Dendritic cell treated with granulocyte-macrophage colony-stimulating factor and Interleukin-4, amounts not matched to agents 40 ng/mL and 50 ng/mL, for 4 days (primary cell): ENCODE measurements around the gene GPX5.

Source experiments
- H3K27ac Mint-ChIP-seq: one replicate; pipeline ENCODE4 v1.8.0; 2022; ENCODE audit warnings: mild to moderate bottlenecking, mixed read lengths
- H3K27me3 Mint-ChIP-seq: one replicate; pipeline ENCODE4 v1.8.0; 2022; ENCODE audit warnings: mild to moderate bottlenecking, mixed read lengths
- H3K36me3 Mint-ChIP-seq: one replicate; pipeline ENCODE4 v1.8.0; 2022; ENCODE audit warnings: low read depth, mixed read lengths
- H3K4me1 Mint-ChIP-seq: one replicate; pipeline ENCODE4 v1.8.0; 2022; ENCODE audit warnings: low read depth, mixed read lengths
- H3K4me3 Mint-ChIP-seq: one replicate; pipeline ENCODE4 v1.8.0; 2022; ENCODE audit warnings: mild to moderate bottlenecking, moderate library complexity, mixed read lengths
- H3K9me3 Mint-ChIP-seq: one replicate; pipeline ENCODE4 v1.8.0; 2022; ENCODE audit warnings: mixed read lengths
- intact Hi-C: fragments of 100-400 bp; cut with micrococcal nuclease; formaldehyde crosslinking; loops from one replicate; pipeline ENCODE4 v1.15.0; 2022

GPX5 gene

DNA sequence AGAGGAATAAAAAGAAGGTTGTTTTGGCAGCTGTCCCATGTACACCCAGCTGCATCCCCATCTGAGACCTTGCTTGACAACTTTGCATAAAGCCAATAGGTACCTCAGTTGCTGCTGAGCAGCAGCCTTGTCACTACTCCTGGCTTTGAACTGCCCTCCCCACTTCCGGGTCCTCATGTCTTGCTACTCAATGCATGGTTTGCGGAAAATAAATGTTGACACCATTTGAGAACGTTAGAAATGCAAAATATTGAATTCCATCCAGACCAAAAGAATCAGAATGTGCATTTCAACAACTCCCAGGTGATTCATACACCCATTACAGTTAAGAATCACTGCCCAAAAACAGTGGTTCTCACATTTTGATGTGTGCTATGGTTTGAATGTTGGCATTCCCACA, 32.9 kb downstream of the GPX5 start:
- Mint-ChIP-seq H3K36me3 (no peaks in the 10 kb centered on the region), H3K27me3 (peaks cover 16% of the 10 kb centered on the region), H3K9me3 (no peaks in the 10 kb centered on the region), H3K4me1 (no peaks in the 10 kb centered on the region), H3K27ac (no peak overlapping the region), H3K4me3 (no peak overlapping the region)
- intact Hi-C loops, result no loop called here

DNA sequence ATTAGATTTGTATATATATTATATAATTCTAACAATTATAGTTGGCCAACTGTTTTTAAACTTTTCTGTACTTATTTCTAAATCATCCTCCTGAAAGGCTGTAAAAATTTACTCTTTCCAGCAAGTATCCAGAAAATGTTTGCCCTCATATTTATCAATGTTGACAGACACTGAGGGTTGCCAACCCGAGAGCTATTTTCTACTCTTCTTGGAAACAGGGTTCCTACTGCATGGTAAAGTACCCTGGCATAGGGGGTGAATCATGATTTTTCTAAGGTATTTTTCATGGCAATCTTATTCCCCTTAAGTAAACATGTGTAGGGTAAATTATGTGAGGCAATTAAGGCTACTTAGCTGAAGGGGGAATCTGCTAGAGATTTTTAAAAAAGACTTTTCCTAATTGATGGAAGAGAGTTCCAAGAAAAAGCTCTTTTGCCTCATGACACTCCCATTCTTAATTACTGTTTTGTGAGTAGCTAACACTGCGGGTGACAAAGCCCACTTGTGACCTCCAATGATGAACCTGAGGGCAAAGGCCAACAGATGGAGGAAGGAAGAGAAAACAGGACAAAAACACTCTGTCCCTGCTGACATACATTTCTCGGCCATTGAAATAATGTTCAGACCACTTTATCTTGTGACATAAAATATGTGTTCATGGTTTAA, 37.9 kb downstream of the GPX5 start:
- intact Hi-C loops, result no loop called here
- Mint-ChIP-seq H3K27me3 (peaks cover 3% of the 10 kb centered on the region), H3K4me1 (no peaks in the 10 kb centered on the region), H3K4me3 (no peak overlapping the region), H3K9me3 (no peaks in the 10 kb centered on the region), H3K36me3 (no peaks in the 10 kb centered on the region), H3K27ac (no peak overlapping the region)

DNA sequence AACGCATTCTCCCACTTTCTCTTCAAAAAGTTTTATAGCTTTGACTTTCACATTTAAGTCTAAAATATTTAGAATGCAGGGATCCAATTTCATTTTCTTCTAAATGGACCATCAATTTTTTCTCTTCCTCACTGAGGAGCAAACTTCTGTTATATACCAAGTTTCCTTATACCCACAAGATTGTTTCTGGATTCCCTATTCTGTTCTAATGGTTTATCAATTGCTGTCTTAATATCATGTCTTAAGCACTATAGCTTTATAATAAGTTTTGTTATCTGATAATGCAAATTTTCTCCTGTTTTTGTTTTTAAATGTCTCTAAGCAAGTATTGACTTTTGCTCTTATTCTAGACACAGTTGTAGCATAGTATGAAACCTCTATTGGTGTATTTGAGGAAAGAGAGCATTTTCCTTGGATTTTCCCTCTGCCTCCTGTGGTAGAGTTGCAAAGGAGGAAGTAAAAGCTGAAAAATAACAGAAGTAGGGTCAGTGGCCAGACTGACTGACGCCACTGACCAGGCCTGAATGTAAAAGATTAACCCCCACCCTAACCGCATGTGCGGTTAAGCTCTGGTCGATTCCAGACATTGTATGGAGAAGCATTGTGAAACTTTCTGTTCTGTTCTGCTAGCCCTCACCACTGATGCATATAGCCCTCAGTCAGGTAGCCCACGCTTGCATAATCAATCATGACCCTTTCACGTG, 40.3 kb downstream of the GPX5 start:
- peaks cover 3% of the 10 kb centered on the region for H3K27me3 Mint-ChIP-seq
- no peaks in the 10 kb centered on the region for H3K4me1 Mint-ChIP-seq
- no peak overlapping the region for H3K27ac Mint-ChIP-seq
- no peak overlapping the region for H3K4me3 Mint-ChIP-seq
- H3K36me3 Mint-ChIP-seq, result no peaks in the 10 kb centered on the region
- intact Hi-C loops, result no loop called here
- no peaks in the 10 kb centered on the region for H3K9me3 Mint-ChIP-seq

DNA sequence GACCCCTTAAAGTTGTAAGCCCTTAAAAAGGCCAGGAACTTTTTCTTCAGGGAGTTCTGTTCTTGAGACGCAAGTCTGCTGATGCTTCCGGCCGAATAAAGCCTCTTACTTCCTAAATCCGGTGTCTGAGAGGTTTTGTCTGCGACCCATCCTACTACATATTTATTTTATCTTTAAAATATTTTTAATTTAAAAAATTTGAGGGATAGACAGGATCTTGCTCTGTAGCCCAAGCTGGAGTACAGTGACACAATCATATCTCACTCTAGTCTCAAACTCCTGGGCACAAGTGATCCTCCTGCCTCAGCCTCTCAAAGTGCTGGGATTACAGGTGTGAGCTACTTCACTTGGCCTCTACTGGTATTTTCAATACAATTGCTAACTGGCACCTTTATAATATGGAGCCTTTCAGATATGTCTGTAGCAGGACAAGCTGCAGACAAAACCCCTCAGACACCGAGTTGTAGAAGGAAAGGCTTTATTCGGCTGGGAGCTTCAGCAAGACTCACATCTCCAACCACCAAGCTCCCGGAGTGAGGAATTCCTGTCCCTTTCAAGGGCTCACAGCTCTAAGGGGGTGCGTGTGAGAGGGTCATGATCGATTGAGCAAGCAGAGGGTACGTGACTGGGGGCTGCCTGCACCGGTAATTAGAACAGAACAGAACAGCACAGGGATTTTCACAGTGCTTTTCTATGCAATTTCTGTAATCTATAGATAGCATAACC, 41.0 kb downstream of the GPX5 start:
- Mint-ChIP-seq H3K9me3 (no peaks in the 10 kb centered on the region), H3K27ac (no peak overlapping the region), H3K4me1 (no peaks in the 10 kb centered on the region), H3K36me3 (no peaks in the 10 kb centered on the region), H3K4me3 (no peak overlapping the region), H3K27me3 (peaks cover 1% of the 10 kb centered on the region)
- intact Hi-C loops, result no loop called here

DNA sequence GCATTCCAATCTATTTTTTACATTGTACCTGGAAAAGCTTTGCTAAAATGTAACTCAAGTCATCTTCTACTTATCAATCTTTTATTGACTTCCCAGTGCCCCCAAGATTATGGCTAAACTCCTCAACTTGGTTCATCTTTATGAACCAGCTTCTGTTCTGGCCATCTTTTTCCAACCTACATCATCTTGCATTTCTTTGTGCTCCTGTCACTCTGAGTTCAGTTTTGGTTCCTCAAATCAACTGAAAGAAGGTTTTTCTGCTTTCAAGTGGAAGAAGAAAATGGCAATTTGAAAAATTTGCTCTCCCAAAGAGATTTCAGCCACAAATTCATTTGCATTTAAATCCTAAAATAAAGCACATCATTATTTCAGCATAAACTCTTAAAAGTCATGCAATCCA, 41.8 kb downstream of the GPX5 start:
- no peak overlapping the region for H3K27ac Mint-ChIP-seq
- H3K9me3 Mint-ChIP-seq, result no peaks in the 10 kb centered on the region
- intact Hi-C loops, result no loop called here
- no peaks in the 10 kb centered on the region for H3K4me1 Mint-ChIP-seq
- H3K36me3 Mint-ChIP-seq, result no peaks in the 10 kb centered on the region
- H3K4me3 Mint-ChIP-seq, result no peak overlapping the region
- H3K27me3 Mint-ChIP-seq, result peaks cover 1% of the 10 kb centered on the region

DNA sequence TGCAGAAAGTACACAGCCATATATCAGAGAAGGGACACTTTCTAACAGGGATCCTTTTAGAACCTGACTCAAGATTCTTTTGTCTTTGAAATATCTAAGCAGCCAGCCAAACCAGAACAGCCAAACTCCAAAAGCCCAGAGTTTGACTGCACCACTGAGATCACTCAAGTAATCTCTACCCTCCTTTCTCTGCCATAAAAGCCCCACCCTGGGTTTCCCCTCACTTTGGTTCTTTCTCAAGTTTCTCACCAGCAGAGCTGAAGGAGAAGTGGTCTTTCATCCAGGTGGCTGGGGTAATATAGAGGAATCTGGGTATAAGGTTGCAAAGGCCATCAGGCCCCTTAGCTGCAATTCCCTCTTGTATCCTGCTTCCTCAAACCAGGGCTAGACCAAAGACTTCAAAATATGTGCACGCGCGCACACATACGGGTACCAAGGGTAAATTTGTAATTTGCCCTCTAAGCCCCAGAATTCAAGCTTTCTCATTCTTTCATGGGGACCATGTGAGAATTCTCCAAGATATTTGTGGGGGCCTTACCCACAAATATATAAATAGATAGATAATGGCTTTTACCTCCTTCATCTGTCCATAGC, 42.9 kb downstream of the GPX5 start:
- H3K27me3 Mint-ChIP-seq, result peaks cover 1% of the 10 kb centered on the region

DNA sequence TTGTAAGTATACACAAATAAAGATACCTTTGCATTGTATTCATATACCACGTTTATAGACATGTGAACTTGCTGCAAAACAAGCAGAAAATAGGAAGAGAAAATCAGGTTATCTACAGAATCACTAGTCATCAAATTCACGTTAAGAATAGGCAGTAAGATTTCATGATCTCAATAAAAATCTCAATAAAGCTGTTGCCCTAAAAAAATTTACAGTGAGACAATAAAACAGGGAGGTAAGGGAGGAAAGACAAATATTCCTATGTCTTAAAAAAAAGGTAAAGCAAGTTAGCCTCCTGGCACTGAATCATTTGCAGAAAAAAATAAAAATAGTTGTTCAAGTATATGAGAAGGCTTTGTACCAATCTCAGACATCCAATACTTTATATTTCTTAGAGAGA, 44.1 kb downstream of the GPX5 start:
- H3K4me3 Mint-ChIP-seq, result no peak overlapping the region
- intact Hi-C loops, result no loop called here
- no peaks in the 10 kb centered on the region for H3K4me1 Mint-ChIP-seq
- H3K27me3 Mint-ChIP-seq, result peaks cover 3% of the 10 kb centered on the region
- H3K36me3 Mint-ChIP-seq, result no peaks in the 10 kb centered on the region
- no peak overlapping the region for H3K27ac Mint-ChIP-seq
- H3K9me3 Mint-ChIP-seq, result no peaks in the 10 kb centered on the region

More for the DNA sequence above, 42.9 kb downstream of the GPX5 start:
- no peaks in the 10 kb centered on the region for H3K9me3 Mint-ChIP-seq
- H3K4me3 Mint-ChIP-seq, result no peak overlapping the region
- H3K27ac Mint-ChIP-seq, result no peak overlapping the region
- H3K36me3 Mint-ChIP-seq, result no peaks in the 10 kb centered on the region
- H3K4me1 Mint-ChIP-seq, result no peaks in the 10 kb centered on the region
- intact Hi-C loops, result no loop called here

DNA sequence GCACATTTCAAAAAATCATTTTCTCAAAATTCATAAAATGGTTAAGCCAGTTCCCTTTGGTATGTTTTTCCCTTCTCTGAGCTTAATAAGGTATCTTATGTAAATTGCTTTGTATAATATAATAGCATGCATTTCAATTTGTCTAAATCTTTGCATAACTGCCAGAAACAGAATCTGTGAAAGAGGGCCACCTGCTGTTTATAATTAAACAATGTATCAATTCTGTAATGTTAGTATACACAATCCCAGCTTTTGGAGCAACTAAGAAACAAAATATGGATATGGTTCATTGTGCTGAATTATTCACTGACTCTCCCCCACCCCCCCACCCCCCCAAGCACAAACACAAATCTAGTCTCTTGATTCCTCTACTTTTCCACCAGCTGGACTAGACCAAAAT, 54.8 kb downstream of the GPX5 start:
- Mint-ChIP-seq H3K27me3 (peaks cover 9% of the 10 kb centered on the region), H3K36me3 (no peaks in the 10 kb centered on the region), H3K9me3 (no peaks in the 10 kb centered on the region), H3K27ac (no peak overlapping the region), H3K4me1 (no peaks in the 10 kb centered on the region), H3K4me3 (no peak overlapping the region)
- intact Hi-C loops, result no loop called here

DNA sequence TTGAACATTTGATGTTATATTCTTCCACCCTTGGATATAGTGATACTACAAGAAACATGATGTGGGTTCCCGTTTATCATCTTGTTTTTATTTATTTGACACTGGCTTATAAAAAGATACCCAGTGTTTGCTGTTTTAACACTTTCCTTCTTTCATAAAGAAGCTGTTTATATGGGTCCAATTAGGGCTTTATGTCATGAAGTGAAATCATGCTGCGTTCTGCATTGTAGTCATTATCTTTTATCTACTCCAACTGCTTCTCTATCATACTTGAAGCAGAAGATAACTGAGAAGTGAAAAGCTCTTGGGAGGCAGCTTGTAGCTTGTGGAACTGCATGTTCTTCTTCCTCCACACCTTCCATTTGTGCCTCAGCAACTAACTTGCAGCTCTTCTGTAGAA, 57.8 kb downstream of the GPX5 start:
- H3K27me3 Mint-ChIP-seq, result peaks cover 32% of the 10 kb centered on the region
- H3K4me3 Mint-ChIP-seq, result no peak overlapping the region
- H3K9me3 Mint-ChIP-seq, result no peaks in the 10 kb centered on the region
- H3K27ac Mint-ChIP-seq, result no peak overlapping the region
- intact Hi-C loops, result no loop called here
- no peaks in the 10 kb centered on the region for H3K36me3 Mint-ChIP-seq
- no peaks in the 10 kb centered on the region for H3K4me1 Mint-ChIP-seq
